GM12874 (cell line): ENCODE measurements around the gene CDCA4.

ENCODE experiments used
- CTCF ChIP-seq: IDR thresholded peaks from 2 replicates; pipeline ENCODE4 v1.5.1; 2011; ENCODE audit warnings: low read depth, mild to moderate bottlenecking, control low read depth, low read length, moderate library complexity; ENCODE audit not compliant: insufficient read depth

Gene CDCA4

DNA sequence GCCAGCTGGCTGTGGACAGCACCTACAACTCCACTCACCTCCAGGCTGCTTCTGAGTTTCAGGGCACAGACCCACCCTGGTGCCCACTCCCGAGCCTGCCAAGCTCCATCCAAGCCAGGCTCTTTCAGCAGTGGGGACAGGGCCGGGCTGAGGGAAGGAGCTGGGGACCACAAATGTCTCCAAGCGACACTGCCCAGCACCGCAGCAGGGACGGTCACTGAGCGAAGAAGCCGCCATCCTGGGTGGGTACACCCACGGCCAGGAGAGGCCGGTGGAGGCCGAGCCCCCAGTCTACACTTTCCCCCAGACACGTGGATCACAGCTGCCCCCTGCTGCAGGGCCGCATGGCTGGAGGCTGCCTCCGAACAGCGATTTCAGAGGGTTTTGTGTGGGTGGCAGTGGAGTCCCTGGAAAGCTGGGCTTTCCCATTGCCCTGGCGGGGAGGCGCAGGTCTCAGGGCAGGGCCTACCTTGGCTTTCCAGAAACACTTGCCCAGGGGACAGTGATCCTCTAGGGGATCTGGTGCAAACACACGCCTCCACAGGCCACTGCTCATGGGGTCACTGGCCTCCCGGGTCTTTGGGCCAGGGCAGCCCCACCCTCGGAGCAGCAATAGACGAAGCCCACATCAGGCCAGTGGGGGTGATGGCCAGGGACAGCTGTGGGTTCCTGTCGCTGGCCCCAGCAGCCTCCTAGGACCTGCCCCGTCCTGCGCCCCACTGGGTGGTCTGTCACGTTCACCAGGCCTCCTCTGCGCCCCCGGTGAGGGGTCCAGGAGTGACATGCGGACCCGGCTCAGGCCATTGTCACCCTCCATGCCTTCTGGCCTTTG is 45.6 kb upstream of the CDCA4 start:
- 0 out of 2 replicates have a peak, but pooled peaks have one; percentile 19 for TF ChIP-seq CTCF

- no peak for TF ChIP-seq CTCF
Observed at GRCh38 chr14:105065280-105066228, 44.7 kb upstream of the CDCA4 start, which contains the start of gene GPR132. Gene GPR132 (minus strand): TSS chr14:105065430. CDS start chr14:105055420, 10,010 bp downstream.

GRCh38 chr14:105064721-105065143 is 43.8 kb upstream of the CDCA4 start:
- no peak for TF ChIP-seq CTCF

DNA sequence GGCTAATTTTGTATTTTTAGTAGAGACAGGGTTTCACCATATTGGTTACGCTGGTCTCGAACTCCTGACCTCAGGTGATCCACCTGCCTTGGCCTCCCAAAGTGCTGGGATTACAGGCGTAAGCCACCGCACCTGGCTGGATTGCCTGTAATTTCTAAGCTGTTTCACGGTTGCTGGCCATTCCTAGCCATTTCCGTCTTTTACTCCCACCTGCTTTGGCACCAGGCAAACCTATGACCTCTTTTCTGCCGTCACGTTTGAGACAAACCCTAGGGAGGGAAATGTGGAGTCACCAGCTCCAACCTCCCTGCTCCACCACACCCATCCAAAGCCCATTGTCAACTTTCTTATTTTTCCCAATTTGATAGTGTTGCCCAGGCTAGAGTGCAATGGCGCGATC is 43.1 kb upstream of the CDCA4 start:
- no peak for TF ChIP-seq CTCF

GRCh38 chr14:105063056-105063455 is 42.2 kb upstream of the CDCA4 start:
- no peak for TF ChIP-seq CTCF

DNA sequence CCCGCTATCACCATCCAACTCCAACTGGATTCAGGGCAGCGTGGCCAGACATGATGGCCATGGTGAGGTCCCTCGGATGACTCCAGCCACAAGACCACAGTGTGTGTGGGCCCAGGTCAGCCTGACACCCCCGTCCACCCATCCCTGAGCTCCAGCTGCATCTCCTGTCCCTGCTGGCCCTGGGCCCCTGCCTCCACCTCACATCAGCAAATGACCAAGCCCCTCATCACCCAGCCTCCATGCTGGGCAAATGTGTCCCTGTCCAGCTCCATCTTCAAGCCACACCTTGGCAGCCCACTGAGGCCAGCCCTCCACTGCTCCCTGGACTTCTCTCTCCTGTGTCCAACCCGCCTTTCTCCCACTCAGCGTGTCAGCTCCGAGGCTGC is 41.2 kb upstream of the CDCA4 start:
- TF ChIP-seq CTCF: no peak

DNA sequence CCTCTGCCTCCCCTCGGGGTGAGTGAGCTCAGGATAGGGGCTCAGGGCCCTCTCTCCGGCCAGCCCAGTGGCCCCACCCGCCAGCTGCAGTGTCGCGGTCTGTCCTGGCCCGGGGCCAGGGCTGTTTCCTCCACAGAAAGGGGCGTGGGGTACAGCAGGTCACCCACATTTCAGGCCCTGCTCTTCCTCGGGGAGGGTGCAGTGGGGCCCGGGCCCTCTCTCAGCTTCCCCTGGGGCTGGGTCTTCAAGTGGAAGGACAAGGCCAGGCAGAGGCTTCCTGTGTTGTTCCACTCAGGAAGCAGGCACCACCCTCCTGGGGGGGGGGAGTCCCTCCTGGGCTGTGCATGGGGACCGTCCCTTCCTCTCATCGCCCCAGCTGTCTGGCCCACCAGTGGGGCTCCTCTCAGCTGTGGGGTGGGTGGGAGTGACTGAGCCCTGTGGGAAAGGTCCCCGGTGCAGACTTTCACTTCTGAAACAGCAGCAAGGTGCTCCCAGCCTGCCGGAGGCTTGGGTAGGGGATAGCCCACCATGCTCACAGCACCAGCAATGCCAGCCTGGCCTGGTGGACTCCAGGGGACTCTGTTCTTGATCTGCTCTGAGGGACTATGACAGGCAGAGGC is 40.7 kb upstream of the CDCA4 start:
- no peak for TF ChIP-seq CTCF
